HepG2 (cell line): ENCODE results near the gene TNP2. TPM values are rescaled to one million over a fixed set of nuclear protein-coding genes. Genes with fewer than 3 reads are reported as not detected.

ENCODE experiments used
- FOSL2 ChIP-seq: sonication (generic); formaldehyde crosslinking; IDR thresholded peaks from 2 replicates; pipeline ENCODE4 v1.4.0; 2020; ENCODE audit warnings: missing genetic modification reagents
- HNF4A ChIP-seq: sonication (generic); formaldehyde crosslinking; IDR thresholded peaks from 2 replicates; pipeline ENCODE4 v1.4.0; 2020; ENCODE audit warnings: missing genetic modification reagents
- HNF4G ChIP-seq, 2 experiments: sonication (generic) in 1 of 2; formaldehyde crosslinking in 1 of 2; IDR thresholded peaks; 2 replicates each; pipeline versions ENCODE4 v1.4.0 to v1.6.1; 2011 to 2020; ENCODE audit warnings: borderline replicate concordance in 2 of 2, low read depth in 2 of 2, mild to moderate bottlenecking in 2 of 2, low read length in 1 of 2, missing genetic modification reagents in 1 of 2, moderate library complexity in 1 of 2
- HOXA3 ChIP-seq: sonication (generic); formaldehyde crosslinking; IDR thresholded peaks from 2 replicates; pipeline ENCODE4 v1.5.0; 2020; ENCODE audit warnings: missing genetic modification reagents
- LBX2 ChIP-seq: sonication (generic); formaldehyde crosslinking; IDR thresholded peaks from 2 replicates; pipeline ENCODE4 v1.5.0; 2020; ENCODE audit warnings: missing genetic modification reagents, mild to moderate bottlenecking, borderline replicate concordance
- MEIS2 ChIP-seq: sonication (generic); formaldehyde crosslinking; IDR thresholded peaks from 2 replicates; pipeline ENCODE4 v1.9.0; 2021; ENCODE audit warnings: mild to moderate bottlenecking, missing genetic modification reagents
- NR2F2 ChIP-seq: IDR thresholded peaks from 2 replicates; pipeline ENCODE4 v1.6.1; 2012; ENCODE audit warnings: low read depth, inconsistent platforms, borderline replicate concordance
- PHF21A ChIP-seq: sonication (generic); formaldehyde crosslinking; IDR thresholded peaks from 2 replicates; pipeline ENCODE4 v1.5.0; 2020; ENCODE audit warnings: mild to moderate bottlenecking, missing genetic modification reagents
- RARA ChIP-seq: IDR thresholded peaks from 2 replicates; pipeline ENCODE4 v1.6.1; 2016; ENCODE audit warnings: missing genetic modification reagents, missing compliant biosample characterization
- RARG ChIP-seq: sonication (generic); formaldehyde crosslinking; IDR thresholded peaks from 2 replicates; pipeline ENCODE4 v1.4.0; 2020; ENCODE audit warnings: low read depth, mild to moderate bottlenecking, missing genetic modification reagents
- RCOR2 ChIP-seq: IDR thresholded peaks from 2 replicates; pipeline ENCODE4 v1.6.1; 2016; ENCODE audit warnings: missing biosample characterization, missing genetic modification reagents
- RFX3 ChIP-seq: IDR thresholded peaks from 2 replicates; pipeline ENCODE4 v1.6.1; 2016; ENCODE audit warnings: missing biosample characterization, missing genetic modification reagents
- SKI ChIP-seq: fragments of 450-650 bp; IDR thresholded peaks from one replicate; pipeline ENCODE4 v1.6.1; 2018; ENCODE audit warnings: mild to moderate bottlenecking; ENCODE audit not compliant: partially characterized antibody
- SMAD1 ChIP-seq: sonication (generic); formaldehyde crosslinking; IDR thresholded peaks from 2 replicates; pipeline ENCODE4 v1.4.0; 2020; ENCODE audit warnings: missing genetic modification reagents, low read depth, mild to moderate bottlenecking, borderline replicate concordance
- SOX13 ChIP-seq, 3 experiments: fragments of 450-650 bp in 1 of 3; sonication (generic) in 1 of 3; formaldehyde crosslinking in 1 of 3; IDR thresholded peaks in 2 of 3; conservative IDR thresholded peaks in 1 of 3; 2 replicates each; pipeline versions ENCODE4 v1.5.0 to v1.6.1; 2016 to 2020; ENCODE audit warnings: antibody characterized with exemption in 1 of 3, mild to moderate bottlenecking in 1 of 3, missing compliant biosample characterization in 1 of 3, missing genetic modification reagents in 1 of 3, moderate library complexity in 1 of 3
- TCF12 ChIP-seq, 2 experiments: fragments of 450-650 bp in 1 of 2; sonication (generic) in 1 of 2; formaldehyde crosslinking in 1 of 2; IDR thresholded peaks; 2 replicates each; pipeline versions ENCODE4 v1.6.1 to v1.8.0; 2017 to 2022; ENCODE audit warnings: antibody characterized with exemption in 1 of 2, mild to moderate bottlenecking in 1 of 2, missing genetic modification reagents in 1 of 2, moderate library complexity in 1 of 2
- TFDP2 ChIP-seq: sonication (generic); formaldehyde crosslinking; IDR thresholded peaks from 2 replicates; pipeline ENCODE4 v1.4.0; 2020; ENCODE audit warnings: missing genetic modification reagents
- ZBTB42 ChIP-seq: sonication (generic); formaldehyde crosslinking; IDR thresholded peaks from 2 replicates; pipeline ENCODE4 v1.5.0; 2020; ENCODE audit warnings: mild to moderate bottlenecking, missing genetic modification reagents
- ZNF143 ChIP-seq: sonication (generic); formaldehyde crosslinking; IDR thresholded peaks from 2 replicates; pipeline ENCODE4 v1.4.0; 2020; ENCODE audit warnings: missing genetic modification reagents
- ZNF362 ChIP-seq: sonication (generic); formaldehyde crosslinking; IDR thresholded peaks from 2 replicates; pipeline ENCODE4 v1.4.0; 2020; ENCODE audit warnings: missing genetic modification reagents, mild to moderate bottlenecking, borderline replicate concordance
- ZNF552 ChIP-seq: sonication (generic); formaldehyde crosslinking; IDR thresholded peaks from 2 replicates; pipeline ENCODE4 v1.9.0; 2022; ENCODE audit warnings: missing genetic modification reagents, mild to moderate bottlenecking, borderline replicate concordance
- ZSCAN29 ChIP-seq: sonication (generic); formaldehyde crosslinking; conservative IDR thresholded peaks from 2 replicates; pipeline ENCODE4 v1.4.0; 2020; ENCODE audit warnings: mild to moderate bottlenecking, missing genetic modification reagents
- polyA plus RNA-seq, 8 experiments: library from polyadenylated mRNA; depleted of rRNA in 3 of 8; stranded (reverse) in 7 of 8; unstranded in 1 of 8; fragments of >200 nt; fragmentation: Illumina TruSeq in 4 of 8; extraction: Trizol in 4 of 8; gene quantifications; 2 replicates each; pipeline versions ENCODE4 v1.2.1 to v1.2.3, GENCODE V29; 2011 to 2016; ENCODE audit warnings: low read depth in 4 of 8, missing spikeins in 1 of 8, mixed read lengths in 1 of 8; ENCODE audit not compliant: insufficient read depth in 1 of 8
- total RNA-seq, 5 experiments: library from RNA; depleted of rRNA; stranded (reverse); fragments of >200 nt; fragmentation: Illumina TruSeq; extraction: Trizol; gene quantifications; 2 replicates each; pipeline ENCODE4 v1.2.3, GENCODE V29; 2016; ENCODE audit warnings: low read depth in 1 of 5
- TF ChIP-seq, protein P1 (sequence below): sonication (generic); IDR thresholded peaks from 2 replicates; pipeline ENCODE4 v1.6.1; 2016; ENCODE audit warnings: low read depth, borderline replicate concordance
- TF ChIP-seq, protein P2 (sequence below): sonication (generic); formaldehyde crosslinking; IDR thresholded peaks from 2 replicates; pipeline ENCODE4 v1.5.0; 2020; ENCODE audit warnings: missing genetic modification reagents, mild to moderate bottlenecking, borderline replicate concordance

TNP2 gene
- total and polyA plus RNA-seq, 2 of the 13 experiments (the other 11 are each of a cell fraction or from before 2014, with no cell fraction given): not detected

GRCh38 chr16:11292076-11292748 is 23.1 kb upstream of the TNP2 start (continued):
- TF ChIP-seq ZSCAN29 (CRISPR knock-in tag): no peak
- TF ChIP-seq RFX3 (CRISPR knock-in tag): no peak
- peak; percentile 86; the same call in 1 of the 2 replicates for TF ChIP-seq MEIS2
- 0 out of 2 replicates have a peak, but pooled peaks have one; percentile 36 for TF ChIP-seq RCOR2 (CRISPR knock-in tag)
- TF ChIP-seq NR2F2: peak; percentile 60; the same call in 1 of the 2 replicates
- TF ChIP-seq TFDP2 (CRISPR knock-in tag): no peak
- TF ChIP-seq HNF4A (CRISPR knock-in tag): peak; percentile 74
- no peak for TF ChIP-seq TCF12 (IDR thresholded peaks at IDR 0.05)
- TF ChIP-seq TCF12 (CRISPR knock-in tag; IDR thresholded peaks at IDR 0.05): 0 out of 2 replicates have a peak, but pooled peaks have one; percentile 17
- no peak for TF ChIP-seq RARG (CRISPR knock-in tag)
- TF ChIP-seq SMAD1 (CRISPR knock-in tag): no peak
- TF ChIP-seq HOXA3: peak; percentile 57; the same call in 1 of the 2 replicates
- peak; percentile 80; the same call in 1 of the 2 replicates for TF ChIP-seq ZNF362 (CRISPR knock-in tag)
- TF ChIP-seq FOSL2 (CRISPR knock-in tag): 0 out of 2 replicates have a peak, but pooled peaks have one; percentile 25
- TF ChIP-seq ZBTB42 (CRISPR knock-in tag): 0 out of 2 replicates have a peak, but pooled peaks have one; percentile 74
- peak; percentile 70 for TF ChIP-seq RARA
- 0 out of 2 replicates have a peak, but pooled peaks have one; percentile 36 for TF ChIP-seq ZNF552 (CRISPR knock-in tag)
- TF ChIP-seq HNF4G (IDR thresholded peaks at IDR 0.05; ENCODE audit: borderline replicate concordance, low read depth, low read length): peak; percentile 70
- TF ChIP-seq HNF4G (CRISPR knock-in tag; IDR thresholded peaks at IDR 0.05; ENCODE audit: borderline replicate concordance, low read depth): no peak
- TF ChIP-seq, protein P1, sequence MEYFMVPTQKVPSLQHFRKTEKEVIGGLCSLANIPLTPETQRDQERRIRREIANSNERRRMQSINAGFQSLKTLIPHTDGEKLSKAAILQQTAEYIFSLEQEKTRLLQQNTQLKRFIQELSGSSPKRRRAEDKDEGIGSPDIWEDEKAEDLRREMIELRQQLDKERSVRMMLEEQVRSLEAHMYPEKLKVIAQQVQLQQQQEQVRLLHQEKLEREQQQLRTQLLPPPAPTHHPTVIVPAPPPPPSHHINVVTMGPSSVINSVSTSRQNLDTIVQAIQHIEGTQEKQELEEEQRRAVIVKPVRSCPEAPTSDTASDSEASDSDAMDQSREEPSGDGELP: peak; percentile 75
- TF ChIP-seq SOX13 (IDR thresholded peaks at IDR 0.05): no peak
- TF ChIP-seq SOX13 (CRISPR knock-in tag; conservative IDR thresholded peaks at IDR 0.05 in 1 of 2, IDR thresholded peaks at IDR 0.05 in 1 of 2): peak in 1 of 2 experiments; percentile 1; a peak in 1 of 4 replicates
- no peak for TF ChIP-seq SKI
- TF ChIP-seq, protein P2, sequence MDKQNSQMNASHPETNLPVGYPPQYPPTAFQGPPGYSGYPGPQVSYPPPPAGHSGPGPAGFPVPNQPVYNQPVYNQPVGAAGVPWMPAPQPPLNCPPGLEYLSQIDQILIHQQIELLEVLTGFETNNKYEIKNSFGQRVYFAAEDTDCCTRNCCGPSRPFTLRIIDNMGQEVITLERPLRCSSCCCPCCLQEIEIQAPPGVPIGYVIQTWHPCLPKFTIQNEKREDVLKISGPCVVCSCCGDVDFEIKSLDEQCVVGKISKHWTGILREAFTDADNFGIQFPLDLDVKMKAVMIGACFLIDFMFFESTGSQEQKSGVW (CRISPR knock-in tag): no peak
- peak; percentile 17; the same call in 1 of the 2 replicates for TF ChIP-seq LBX2
- no peak for TF ChIP-seq ZNF143 (CRISPR knock-in tag)
- TF ChIP-seq PHF21A (CRISPR knock-in tag): 0 out of 2 replicates have a peak, but pooled peaks have one; percentile 10
